Endothelial cell of umbilical vein (primary cell): Measurements from ENCODE around the gene RPS19. TPM values are rescaled to one million over a fixed set of nuclear protein-coding genes. Genes with fewer than 3 reads are reported as not detected.

Source experiments
- BruUV-seq: library from RNA; stranded (reverse); fragments of 400-500 nt; replicated peaks from 2 replicates; lab custom pipeline; 2021; lab: Mats Ljungman, UMichigan
- CTCF ChIA-PET: fragments of 300-600, 350-600 bp; sonication (Branson Sonifier 250); formaldehyde crosslinking; loops from one replicate; lab custom pipeline; 2021; ENCODE audit warnings: antibody characterized with exemption, inconsistent platforms; lab: Charles Lee
- POLR2A ChIA-PET: fragments of 300-600, 350-600 bp; sonication (Branson Sonifier 250); formaldehyde crosslinking; loops from one replicate; lab custom pipeline; 2021; ENCODE audit warnings: antibody characterized with exemption, inconsistent platforms; lab: Charles Lee
- DNase-seq: peaks from one replicate; pipeline ENCODE4 v3.0.0-alpha.2; 2011; ENCODE audit warnings: low read depth, low spot score
- FAIRE-seq: peaks from 2 replicates; lab custom pipeline; 2011; peaks lifted over from hg19 to GRCh38; lab: Jason Lieb, UNC
- H2AFZ ChIP-seq: 2 replicates; pipeline ENCODE4 v1.6.0; 2012; ENCODE audit warnings: low read depth, low read length, control low read depth, inconsistent platforms
- H3K27ac ChIP-seq: 2 replicates; pipeline ENCODE4 v1.5.1; 2011; ENCODE audit warnings: low read depth, mild to moderate bottlenecking, control low read depth, low read length, moderate library complexity; ENCODE audit not compliant: insufficient read depth
- H3K27me3 ChIP-seq, 2 experiments: 2 replicates each; pipeline versions ENCODE4 v1.6.0 to v1.6.1; 2011; ENCODE audit warnings: low read length in 2 of 2, mixed read lengths in 1 of 2; ENCODE audit not compliant: control insufficient read depth in 2 of 2, insufficient read depth in 2 of 2
- H3K36me3 ChIP-seq, 2 experiments: 2 replicates in 1 of 2; 3 replicates in 1 of 2; pipeline ENCODE4 v1.5.1; 2011; ENCODE audit warnings: low read length in 2 of 2, mild to moderate bottlenecking in 1 of 2, moderate library complexity in 1 of 2; ENCODE audit not compliant: control insufficient read depth in 2 of 2, insufficient read depth in 2 of 2; ENCODE audit errors: extremely low read depth in 1 of 2
- H3K4me1 ChIP-seq: 3 replicates; pipeline ENCODE4 v1.5.1; 2011; ENCODE audit warnings: mild to moderate bottlenecking, low read length; ENCODE audit not compliant: control insufficient read depth, insufficient read depth; ENCODE audit errors: extremely low read depth
- H3K4me2 ChIP-seq: 2 replicates; pipeline ENCODE4 v1.6.1; 2011; ENCODE audit warnings: low read length, control low read depth, mixed read lengths; ENCODE audit not compliant: insufficient read depth
- H3K4me3 ChIP-seq, 3 experiments: fragments of 200-600 bp in 1 of 3; sonication (generic), shearing (Covaris generic) in 1 of 3; replicated peaks in 1 of 3; 2 replicates each; pipeline ENCODE4 v1.5.1; 2011 to 2016; ENCODE audit warnings: control low read depth in 3 of 3, low read length in 3 of 3, mild to moderate bottlenecking in 2 of 3, inconsistent platforms in 1 of 3, low read depth in 1 of 3, moderate library complexity in 1 of 3; ENCODE audit not compliant: insufficient read depth in 1 of 3
- H3K79me2 ChIP-seq: 2 replicates; pipeline ENCODE4 v1.6.0; 2012; ENCODE audit warnings: low read length, inconsistent platforms; ENCODE audit not compliant: control insufficient read depth, insufficient read depth
- H3K9ac ChIP-seq: replicated peaks from 2 replicates; pipeline ENCODE3; 2011; ENCODE audit warnings: low read length, control low read depth; ENCODE audit not compliant: insufficient read depth; ENCODE audit errors: extremely low read depth
- H3K9me1 ChIP-seq: replicated peaks from 3 replicates; pipeline ENCODE4 v1.6.0; 2011; ENCODE audit warnings: mild to moderate bottlenecking, low read length; ENCODE audit not compliant: control insufficient read depth, insufficient read depth; ENCODE audit errors: extremely low read depth
- H3K9me3 ChIP-seq: replicated peaks from 2 replicates; pipeline ENCODE4 v1.5.1; 2012; ENCODE audit warnings: low read length, inconsistent platforms; ENCODE audit not compliant: control insufficient read depth, insufficient read depth
- H4K20me1 ChIP-seq: replicated peaks from 2 replicates; pipeline ENCODE3; 2011; ENCODE audit warnings: mild to moderate bottlenecking, low read length; ENCODE audit not compliant: control insufficient read depth, insufficient read depth; ENCODE audit errors: extremely low read depth
- EZH2 ChIP-seq: IDR thresholded peaks from 2 replicates; pipeline ENCODE4 v1.6.1; 2012; ENCODE audit warnings: borderline replicate concordance, low read depth, mild to moderate bottlenecking, moderate library complexity, low read length, inconsistent platforms; ENCODE audit not compliant: severe bottlenecking
- FOS ChIP-seq: IDR thresholded peaks from 2 replicates; pipeline ENCODE4 v1.6.1; 2011; ENCODE audit warnings: mild to moderate bottlenecking, low read length, moderate library complexity, borderline replicate concordance; ENCODE audit not compliant: insufficient read depth
- GATA2 ChIP-seq: IDR thresholded peaks from 2 replicates; pipeline ENCODE4 v1.7.0; 2011; ENCODE audit warnings: low read depth, mild to moderate bottlenecking, moderate library complexity, mixed read lengths, low read length; ENCODE audit not compliant: insufficient read length, insufficient read depth
- JUN ChIP-seq: IDR thresholded peaks from 2 replicates; pipeline ENCODE4 v1.6.1; 2011; ENCODE audit warnings: borderline replicate concordance, low read depth; ENCODE audit not compliant: insufficient read length, insufficient read depth
- MAX ChIP-seq: IDR thresholded peaks from 2 replicates; pipeline ENCODE4 v1.6.1; 2011; ENCODE audit not compliant: insufficient read depth, insufficient read length
- MYC ChIP-seq: IDR thresholded peaks from one replicate; pipeline ENCODE4 v1.6.1; 2011; ENCODE audit warnings: mild to moderate bottlenecking, low read depth, low read length
- POLR2A ChIP-seq: IDR thresholded peaks from 2 replicates; pipeline ENCODE4 v1.6.1; 2012; ENCODE audit warnings: low read depth, mild to moderate bottlenecking, control low read depth, low read length
- POLR2AphosphoS5 ChIP-seq: IDR thresholded peaks from 2 replicates; pipeline ENCODE4 v1.6.1; 2012; ENCODE audit warnings: low read depth, mild to moderate bottlenecking, control low read depth, low read length, moderate library complexity; ENCODE audit not compliant: insufficient read depth
- dilution Hi-C: fragments of 300-500 bp; cut with MboI; formaldehyde crosslinking; loops from one replicate; pipeline ENCODE4 v1.15.0; 2019; ENCODE audit warnings: low sequenced_read_pairs; ENCODE audit not compliant: extremely low pct_ligation_motif_present
- intact Hi-C: fragments of 100-400 bp; cut with micrococcal nuclease; formaldehyde crosslinking; loops from one replicate; pipeline ENCODE4 v1.10.0; 2022
- polyA plus RNA-seq, 4 experiments: library from polyadenylated mRNA; depleted of rRNA in 3 of 4; stranded (reverse) in 3 of 4; unstranded in 1 of 4; fragments of >200 nt; gene quantifications; 2 replicates each; pipeline versions ENCODE4 v1.2.1 to v1.2.3, GENCODE V29; 2011 to 2012; ENCODE audit warnings: missing spikeins in 1 of 4
- total RNA-seq: library from RNA; stranded (reverse); gene quantifications from 2 replicates; pipeline ENCODE4 v1.2.3, GENCODE V29; 2021
- TF ChIP-seq, protein P1 (sequence below), 2 donors: IDR thresholded peaks; 1 replicate in 1 of 2; 2 replicates in 1 of 2; pipeline ENCODE4 v1.5.1; 2011; ENCODE audit warnings: low read length in 2 of 2, mild to moderate bottlenecking in 2 of 2, moderate library complexity in 2 of 2, control low read depth in 1 of 2, inconsistent platforms in 1 of 2, low read depth in 1 of 2; ENCODE audit not compliant: insufficient read depth in 1 of 2; ENCODE audit errors: extremely low read depth in 1 of 2

Gene RPS19
- total and polyA plus RNA-seq, 2 donors (not counting 3 experiments of a cell fraction or from before 2014, with no cell fraction given): 2,234 to 4,353 TPM

- DNase-seq: no peak
- H3K4me2 ChIP-seq: no peak overlapping the region
- BruUV-seq: no TSS peak
- no peaks in the 10 kb centered on the region for H3K9me1 ChIP-seq
- CTCF ChIA-PET: no interaction called here
- peaks cover 0 to 20% of the 10 kb centered on the region in 2 experiments for H3K36me3 ChIP-seq
- FAIRE-seq: no peak
- peaks cover 29 to 37% of the 10 kb centered on the region in 2 experiments for H3K27me3 ChIP-seq
- no peak overlapping the region for H3K27ac ChIP-seq
- no peak overlapping the region for H3K9ac ChIP-seq
- no peaks in the 10 kb centered on the region for H3K79me2 ChIP-seq
- no peaks in the 10 kb centered on the region for H3K9me3 ChIP-seq
- no peaks in the 10 kb centered on the region for H4K20me1 ChIP-seq
- TF ChIP-seq FOS: no peak
- no peak for TF ChIP-seq JUN
- TF ChIP-seq POLR2AphosphoS5: no peak
- TF ChIP-seq, protein P1, sequence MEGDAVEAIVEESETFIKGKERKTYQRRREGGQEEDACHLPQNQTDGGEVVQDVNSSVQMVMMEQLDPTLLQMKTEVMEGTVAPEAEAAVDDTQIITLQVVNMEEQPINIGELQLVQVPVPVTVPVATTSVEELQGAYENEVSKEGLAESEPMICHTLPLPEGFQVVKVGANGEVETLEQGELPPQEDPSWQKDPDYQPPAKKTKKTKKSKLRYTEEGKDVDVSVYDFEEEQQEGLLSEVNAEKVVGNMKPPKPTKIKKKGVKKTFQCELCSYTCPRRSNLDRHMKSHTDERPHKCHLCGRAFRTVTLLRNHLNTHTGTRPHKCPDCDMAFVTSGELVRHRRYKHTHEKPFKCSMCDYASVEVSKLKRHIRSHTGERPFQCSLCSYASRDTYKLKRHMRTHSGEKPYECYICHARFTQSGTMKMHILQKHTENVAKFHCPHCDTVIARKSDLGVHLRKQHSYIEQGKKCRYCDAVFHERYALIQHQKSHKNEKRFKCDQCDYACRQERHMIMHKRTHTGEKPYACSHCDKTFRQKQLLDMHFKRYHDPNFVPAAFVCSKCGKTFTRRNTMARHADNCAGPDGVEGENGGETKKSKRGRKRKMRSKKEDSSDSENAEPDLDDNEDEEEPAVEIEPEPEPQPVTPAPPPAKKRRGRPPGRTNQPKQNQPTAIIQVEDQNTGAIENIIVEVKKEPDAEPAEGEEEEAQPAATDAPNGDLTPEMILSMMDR (IDR thresholded peaks at IDR 0.05; ENCODE audit: extremely low read depth in 1 of 2, insufficient read depth in 1 of 2, low read depth in 1 of 2, low read length in 2 of 2): no peak
- no peak for TF ChIP-seq EZH2
- no peak for TF ChIP-seq MYC
- no peak for TF ChIP-seq GATA2
- no peak for TF ChIP-seq POLR2A
- TF ChIP-seq MAX: no peak
- POLR2A ChIA-PET: no interaction called here
- no peak overlapping the region for H3K4me3 ChIP-seq
- intact Hi-C loops (no loop called here), dilution Hi-C loops (no loop called here)
- no peaks in the 10 kb centered on the region for H3K4me1 ChIP-seq
- no peak overlapping the region for H2AFZ ChIP-seq
These were observed 49.7 kb downstream of the RPS19 start for GRCh38 chr19:41909706-41910105.
